ENCODE results near the gene RBMS1. TPM values are rescaled to one million over a fixed set of nuclear protein-coding genes. Genes with fewer than 3 reads are reported as not detected.

Gene RBMS1
- total RNA-seq, 3 donors from 2014 or later: 81.3 to 96.2 (median 92.1) TPM

GRCh38 chr2:160458718-160459453, 34.7 kb downstream of the RBMS1 start:
- Histone ChIP-seq H3K4me1 (peaks cover 0 to 3% of the 10 kb centered on the region in 2 donors), H3K9me3 (no peaks in the 10 kb centered on the region), H3K36me3 (no peaks in the 10 kb centered on the region), H3K27ac (no peak overlapping the region), H3K4me3 (no peak overlapping the region), H3K27me3 (no peaks in the 10 kb centered on the region)
- no peak for DNase-seq (ENCODE audit: low spot score in 2 of 2)
- intact Hi-C loops (cut with DNase I; ENCODE audit: low total_unique reads): no loop called here
- TF ChIP-seq POLR2A (IDR thresholded peaks at IDR 0.05) (no peak), POLR2AphosphoS5 (IDR thresholded peaks at IDR 0.05) (no peak), CTCF (IDR thresholded peaks at IDR 0.05) (no peak)

GRCh38 chr2:160457588-160457987, 36.0 kb downstream of the RBMS1 start:
- H3K27me3 ChIP-seq: no peaks in the 10 kb centered on the region
- no peaks in the 10 kb centered on the region for H3K9me3 ChIP-seq
- H3K36me3 ChIP-seq: no peaks in the 10 kb centered on the region
- DNase-seq (ENCODE audit: low spot score in 2 of 2): no peak
- intact Hi-C loops (cut with DNase I; ENCODE audit: low total_unique reads): no loop called here
- H3K27ac ChIP-seq: no peak overlapping the region
- no peak for TF ChIP-seq CTCF (IDR thresholded peaks at IDR 0.05)
- no peak for TF ChIP-seq POLR2AphosphoS5 (IDR thresholded peaks at IDR 0.05)
- TF ChIP-seq POLR2A (IDR thresholded peaks at IDR 0.05): no peak
- peaks cover 0 to 3% of the 10 kb centered on the region in 2 donors for H3K4me1 ChIP-seq
- no peak overlapping the region for H3K4me3 ChIP-seq

GRCh38 chr2:160454070-160454797, 39.4 kb downstream of the RBMS1 start:
- no peaks in the 10 kb centered on the region for H3K9me3 ChIP-seq
- no peaks in the 10 kb centered on the region for H3K27me3 ChIP-seq
- peaks cover 0 to 3% of the 10 kb centered on the region in 2 donors for H3K4me1 ChIP-seq
- peak overlapping the region; percentile 25 to 55 for H3K27ac ChIP-seq
- intact Hi-C loops (cut with DNase I; ENCODE audit: low total_unique reads): no loop called here
- TF ChIP-seq POLR2A (IDR thresholded peaks at IDR 0.05): no peak
- H3K36me3 ChIP-seq: no peaks in the 10 kb centered on the region
- peak overlapping the region in 1 of 3 donors; percentile 10 for H3K4me3 ChIP-seq
- no peak for DNase-seq (ENCODE audit: low spot score in 2 of 2)

- H3K27ac ChIP-seq: peak overlapping the region; percentile 25 to 55
- intact Hi-C loops (cut with DNase I; ENCODE audit: low total_unique reads): no loop called here
- H3K4me1 ChIP-seq: peaks cover 0 to 3% of the 10 kb centered on the region in 2 donors
These were observed 40.3 kb downstream of the RBMS1 start for GRCh38 chr2:160453111-160453820.

More at GRCh38 chr2:160453111-160453820, 40.3 kb downstream of the RBMS1 start:
- DNase-seq (ENCODE audit: low spot score in 2 of 2): no peak
- Histone ChIP-seq H3K36me3 (no peaks in the 10 kb centered on the region), H3K9me3 (no peaks in the 10 kb centered on the region), H3K27me3 (no peaks in the 10 kb centered on the region), H3K4me3 (no peak overlapping the region)
- TF ChIP-seq POLR2AphosphoS5 (IDR thresholded peaks at IDR 0.05) (no peak), POLR2A (IDR thresholded peaks at IDR 0.05) (no peak), CTCF (IDR thresholded peaks at IDR 0.05) (no peak)

Measured in breast epithelium (tissue), 4 donors.